Trophoblast cell (in vitro differentiated cells and primary cell): ENCODE measurements around the gene SEPTIN14.
"Not testable (repeated sequence)": the region's sequence is repeated elsewhere in the genome, so short reads cannot be mapped to it uniquely, and the experiment has no call there.

Experiments
- DNase-seq, 2 donors: peaks; one replicate each; pipeline ENCODE4 v3.0.0-alpha.2; 2016
- H2AFZ ChIP-seq: 2 replicates; pipeline ENCODE4 v1.6.1; 2013; ENCODE audit warnings: low read length, moderate library complexity, mild to moderate bottlenecking; ENCODE audit not compliant: insufficient read depth, poor library complexity
- H2AK5ac ChIP-seq: 2 replicates; pipeline ENCODE4 v1.6.1; 2013; ENCODE audit warnings: mild to moderate bottlenecking, low read length
- H2BK120ac ChIP-seq: 2 replicates; pipeline ENCODE4 v1.6.1; 2013; ENCODE audit warnings: low read length, mild to moderate bottlenecking, moderate library complexity; ENCODE audit not compliant: insufficient read depth, poor library complexity
- H2BK12ac ChIP-seq: 2 replicates; pipeline ENCODE4 v1.6.1; 2013; ENCODE audit warnings: mild to moderate bottlenecking, low read length, moderate library complexity
- H2BK5ac ChIP-seq: 2 replicates; pipeline ENCODE4 v1.6.1; 2013; ENCODE audit warnings: low read length, low read depth, moderate library complexity, mild to moderate bottlenecking; ENCODE audit not compliant: poor library complexity
- H3K14ac ChIP-seq: 2 replicates; pipeline ENCODE4 v1.6.1; 2013; ENCODE audit warnings: mild to moderate bottlenecking, low read length
- H3K18ac ChIP-seq: 2 replicates; pipeline ENCODE4 v1.6.1; 2013; ENCODE audit warnings: mild to moderate bottlenecking, low read length
- H3K23ac ChIP-seq: 2 replicates; pipeline ENCODE4 v1.6.1; 2013; ENCODE audit warnings: low read length
- H3K27ac ChIP-seq: 2 replicates; pipeline ENCODE4 v1.5.1; 2013; ENCODE audit warnings: low read depth, mild to moderate bottlenecking, inconsistent platforms, low read length, moderate library complexity
- H3K27me3 ChIP-seq: 2 replicates; pipeline ENCODE4 v1.6.1; 2013; ENCODE audit warnings: inconsistent platforms, mild to moderate bottlenecking, low read length, moderate library complexity; ENCODE audit not compliant: insufficient read depth
- H3K36me3 ChIP-seq, 2 experiments: 1 replicate in 1 of 2; 2 replicates in 1 of 2; pipeline ENCODE4 v1.6.1; 2013; ENCODE audit warnings: low read length in 2 of 2, mild to moderate bottlenecking in 2 of 2, moderate library complexity in 1 of 2; ENCODE audit not compliant: insufficient read depth in 2 of 2, control insufficient read depth in 1 of 2
- H3K4ac ChIP-seq: 2 replicates; pipeline ENCODE4 v1.6.1; 2013; ENCODE audit warnings: low read depth, mild to moderate bottlenecking, low read length, moderate library complexity
- H3K4me1 ChIP-seq, 2 experiments: 1 replicate in 1 of 2; 2 replicates in 1 of 2; pipeline ENCODE4 v1.6.1; 2013; ENCODE audit warnings: low read length in 2 of 2, mild to moderate bottlenecking in 2 of 2, moderate library complexity in 1 of 2; ENCODE audit not compliant: insufficient read depth in 2 of 2, control insufficient read depth in 1 of 2
- H3K4me2 ChIP-seq: 2 replicates; pipeline ENCODE4 v1.6.1; 2013; ENCODE audit warnings: inconsistent platforms, mild to moderate bottlenecking, low read length, moderate library complexity
- H3K4me3 ChIP-seq: 2 replicates; pipeline ENCODE4 v1.5.1; 2013; ENCODE audit warnings: mild to moderate bottlenecking, low read depth, low read length, inconsistent platforms
- H3K79me1 ChIP-seq: one replicate; pipeline ENCODE4 v1.6.1; 2013; ENCODE audit warnings: low read length
- H3K79me2 ChIP-seq: 2 replicates; pipeline ENCODE4 v1.6.1; 2013; ENCODE audit warnings: low read length, mild to moderate bottlenecking; ENCODE audit not compliant: control insufficient read depth, insufficient read depth, poor library complexity
- H3K9ac ChIP-seq: 2 replicates; pipeline ENCODE4 v1.6.1; 2013; ENCODE audit warnings: mild to moderate bottlenecking, low read length
- H3K9me3 ChIP-seq: 2 replicates; pipeline ENCODE4 v1.6.1; 2013; ENCODE audit warnings: low read depth, mild to moderate bottlenecking, control low read depth, inconsistent platforms, low read length; ENCODE audit not compliant: insufficient read depth
- H4K12ac ChIP-seq: 2 replicates; pipeline ENCODE4 v1.6.1; 2013; ENCODE audit warnings: low read depth, mild to moderate bottlenecking, low read length, moderate library complexity
- H4K8ac ChIP-seq: 2 replicates; pipeline ENCODE4 v1.6.1; 2013; ENCODE audit warnings: low read depth, mild to moderate bottlenecking, low read length, moderate library complexity
- H4K91ac ChIP-seq: one replicate; pipeline ENCODE4 v1.6.1; 2013; ENCODE audit warnings: low read depth, mild to moderate bottlenecking, low read length, moderate library complexity
- WGBS: extraction: QIAGEN DNeasy Blood & Tissue Kit; methylation state at CpG from one replicate; pipeline ENCODE4 v1.1.7; 2013; ENCODE audit warnings: missing lambda C conversion rate; ENCODE audit not compliant: insufficient read length, insufficient coverage; ENCODE audit errors: extremely low coverage; 5-methylcytosine and 5-hydroxymethylcytosine counted together

Gene SEPTIN14

GRCh38 chr7:55871932-55872485, 9.5 kb upstream of the SEPTIN14 start:
- Histone ChIP-seq H3K79me2 (no peaks in the 10 kb centered on the region), H4K12ac (no peak overlapping the region), H4K91ac (no peak overlapping the region), H4K8ac (no peak overlapping the region), H3K36me3 (no peaks in the 10 kb centered on the region), H3K4me2 (no peak overlapping the region), H3K23ac (no peak overlapping the region), H2AK5ac (no peak overlapping the region), H3K9ac (no peak overlapping the region), H3K79me1 (no peaks in the 10 kb centered on the region), H3K27me3 (no peaks in the 10 kb centered on the region), H2BK5ac (no peak overlapping the region), H3K4ac (no peak overlapping the region), H3K4me1 (no peaks in the 10 kb centered on the region), H3K9me3 (peaks cover 18% of the 10 kb centered on the region), H2AFZ (no peak overlapping the region), H3K4me3 (no peak overlapping the region), H2BK120ac (no peak overlapping the region), H3K27ac (no peak overlapping the region), H3K14ac (no peak overlapping the region), H2BK12ac (no peak overlapping the region), H3K18ac (no peak overlapping the region)
- no peak for DNase-seq
- WGBS = no CpG with 5 or more reads among the region's 8 CpGs

GRCh38 chr7:55868989-55869388, 6.4 kb upstream of the SEPTIN14 start:
- not testable (repeated sequence) for DNase-seq, H4K91ac ChIP-seq
- WGBS = no CpG with 5 or more reads among the region's 7 CpGs

GRCh38 chr7:55845164-55845563, 17.4 kb downstream of the SEPTIN14 start:
- DNase-seq, H3K4me3 ChIP-seq, H3K4me1 ChIP-seq, H3K79me1 ChIP-seq, H3K36me3 ChIP-seq, H4K91ac ChIP-seq, H3K4ac ChIP-seq, H3K14ac ChIP-seq, H4K12ac ChIP-seq, H2AK5ac ChIP-seq, H3K9ac ChIP-seq, H2BK5ac ChIP-seq, H3K79me2 ChIP-seq, H3K4me2 ChIP-seq, H4K8ac ChIP-seq, H3K18ac ChIP-seq, H3K23ac ChIP-seq, H2BK120ac ChIP-seq, H3K27me3 ChIP-seq, H3K9me3 ChIP-seq, H3K27ac ChIP-seq, H2AFZ ChIP-seq, H2BK12ac ChIP-seq: not testable (repeated sequence)
- no CpG with 5 or more reads among the region's 1 CpG for whole genome bisulfite sequencing

More at GRCh38 chr7:55868989-55869388, 6.4 kb upstream of the SEPTIN14 start:
- not testable (repeated sequence) for H3K79me2 ChIP-seq, H3K18ac ChIP-seq, H3K14ac ChIP-seq, H3K4ac ChIP-seq, H2BK12ac ChIP-seq, H3K36me3 ChIP-seq, H3K79me1 ChIP-seq, H3K23ac ChIP-seq, H3K27me3 ChIP-seq, H3K4me1 ChIP-seq, H3K4me3 ChIP-seq, H3K9ac ChIP-seq, H2AK5ac ChIP-seq, H4K12ac ChIP-seq, H3K27ac ChIP-seq, H2BK120ac ChIP-seq, H3K4me2 ChIP-seq, H2AFZ ChIP-seq, H4K8ac ChIP-seq, H2BK5ac ChIP-seq
- H3K9me3 ChIP-seq = peaks cover 12% of the 10 kb centered on the region

- DNase-seq = no peak
- H2BK12ac ChIP-seq = no peak overlapping the region
- no peak overlapping the region for H3K18ac ChIP-seq
- H3K9me3 ChIP-seq = peaks cover 3% of the 10 kb centered on the region
- H3K79me1 ChIP-seq = no peaks in the 10 kb centered on the region
- no peak overlapping the region for H4K8ac ChIP-seq
- H3K23ac ChIP-seq = no peak overlapping the region
- WGBS = no CpG with 5 or more reads among the region's 4 CpGs
- no peak overlapping the region for H2AFZ ChIP-seq
- H2BK5ac ChIP-seq = no peak overlapping the region
- H3K27ac ChIP-seq = no peak overlapping the region
- no peak overlapping the region for H2BK120ac ChIP-seq
- no peak overlapping the region for H3K4me3 ChIP-seq
- no peak overlapping the region for H4K91ac ChIP-seq
- H3K79me2 ChIP-seq = no peaks in the 10 kb centered on the region
- H3K36me3 ChIP-seq = no peaks in the 10 kb centered on the region
- H3K4me1 ChIP-seq = no peaks in the 10 kb centered on the region
- H2AK5ac ChIP-seq = no peak overlapping the region
- H3K14ac ChIP-seq = no peak overlapping the region
- no peak overlapping the region for H3K4ac ChIP-seq
- no peak overlapping the region for H3K4me2 ChIP-seq
- H4K12ac ChIP-seq = no peak overlapping the region
- no peaks in the 10 kb centered on the region for H3K27me3 ChIP-seq
- H3K9ac ChIP-seq = no peak overlapping the region
Observed at GRCh38 chr7:55838595-55838994, 24.0 kb downstream of the SEPTIN14 start.
